PC-9 (cell line): ENCODE results near the gene TRMU.

Experiments
- CTCF ChIP-seq: fragments of 200-600 bp; sonication (generic); conservative IDR thresholded peaks from 2 replicates; pipeline ENCODE4 v1.6.1; 2017; ENCODE audit warnings: mixed run types, antibody characterized with exemption, mild to moderate bottlenecking, moderate library complexity
- EZH2 ChIP-seq: fragments of 200-600 bp; sonication (generic); IDR thresholded peaks from 2 replicates; pipeline ENCODE4 v1.8.0; 2017; ENCODE audit warnings: antibody characterized with exemption, low read depth

GRCh38 chr22:46351131-46351735, 15.7 kb downstream of the TRMU start:
- TF ChIP-seq CTCF (no peak), EZH2 (no peak)
